ACC112 (cell line): ENCODE measurements around the gene TMEM258.
A peak's percentile ranks its signal among the peaks of the same experiment; 100 is the strongest.

Experiments
- H2AFZ ChIP-seq: fragments of 200-600 bp; sonication (generic); one replicate; pipeline ENCODE4 v1.6.0; 2017; ENCODE audit warnings: antibody characterized with exemption, low read length; ENCODE audit not compliant: unreplicated experiment
- H3K27ac ChIP-seq: fragments of 200-600 bp; sonication (generic); 2 replicates; pipeline ENCODE4 v1.5.1; 2014; ENCODE audit warnings: low read depth, mild to moderate bottlenecking, antibody characterized with exemption, low read length, moderate library complexity
- H3K27me3 ChIP-seq: fragments of 200-600 bp; sonication (generic); 2 replicates; pipeline ENCODE4 v1.6.1; 2014; ENCODE audit warnings: mild to moderate bottlenecking, antibody characterized with exemption, low read length, moderate library complexity, mixed read lengths; ENCODE audit not compliant: insufficient read depth
- H3K36me3 ChIP-seq: fragments of 200-600 bp; sonication (generic); 2 replicates; pipeline ENCODE4 v1.6.1; 2016; ENCODE audit warnings: mild to moderate bottlenecking, antibody characterized with exemption, low read length, moderate library complexity, mixed read lengths; ENCODE audit not compliant: insufficient read depth
- H3K4me1 ChIP-seq: fragments of 200-600 bp; sonication (generic); one replicate; pipeline ENCODE4 v1.6.1; 2016; ENCODE audit warnings: low read length, mixed read lengths; ENCODE audit not compliant: insufficient read depth, unreplicated experiment, control insufficient read depth
- H3K4me3 ChIP-seq: fragments of 200-600 bp; sonication (generic); 2 replicates; pipeline ENCODE4 v1.5.1; 2014; ENCODE audit warnings: mild to moderate bottlenecking, low read depth, low read length
- H3K79me2 ChIP-seq: fragments of 200-600 bp; sonication (generic); one replicate; pipeline ENCODE4 v1.6.0; 2016; ENCODE audit warnings: low read length; ENCODE audit not compliant: control insufficient read depth, unreplicated experiment, insufficient read depth

TMEM258 gene

DNA sequence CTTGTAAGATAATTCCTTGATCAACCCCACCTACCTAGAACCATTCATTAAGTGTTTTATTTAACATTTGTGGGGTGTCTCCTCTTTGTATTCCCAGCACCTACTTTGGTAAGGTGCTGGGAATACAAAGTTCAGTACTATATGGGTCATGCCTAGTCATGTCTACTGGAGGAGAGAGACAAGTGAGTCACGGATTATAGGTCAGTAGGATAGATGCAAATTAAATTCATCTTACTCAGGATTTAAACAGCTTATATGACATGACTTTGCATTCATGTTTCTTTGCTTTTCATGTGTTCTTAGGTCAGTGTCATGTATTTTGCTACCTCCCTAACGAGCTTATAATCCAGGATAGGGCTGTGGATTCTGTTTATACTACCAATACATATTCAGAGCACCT lies 27.8 kb upstream of the TMEM258 start:
- Histone ChIP-seq H2AFZ (no peak overlapping the region), H3K4me3 (no peak overlapping the region), H3K79me2 (peaks cover 6% of the 10 kb centered on the region), H3K27me3 (no peaks in the 10 kb centered on the region), H3K36me3 (no peaks in the 10 kb centered on the region), H3K27ac (peak overlapping the region; percentile 54), H3K4me1 (peaks cover 32% of the 10 kb centered on the region)

DNA sequence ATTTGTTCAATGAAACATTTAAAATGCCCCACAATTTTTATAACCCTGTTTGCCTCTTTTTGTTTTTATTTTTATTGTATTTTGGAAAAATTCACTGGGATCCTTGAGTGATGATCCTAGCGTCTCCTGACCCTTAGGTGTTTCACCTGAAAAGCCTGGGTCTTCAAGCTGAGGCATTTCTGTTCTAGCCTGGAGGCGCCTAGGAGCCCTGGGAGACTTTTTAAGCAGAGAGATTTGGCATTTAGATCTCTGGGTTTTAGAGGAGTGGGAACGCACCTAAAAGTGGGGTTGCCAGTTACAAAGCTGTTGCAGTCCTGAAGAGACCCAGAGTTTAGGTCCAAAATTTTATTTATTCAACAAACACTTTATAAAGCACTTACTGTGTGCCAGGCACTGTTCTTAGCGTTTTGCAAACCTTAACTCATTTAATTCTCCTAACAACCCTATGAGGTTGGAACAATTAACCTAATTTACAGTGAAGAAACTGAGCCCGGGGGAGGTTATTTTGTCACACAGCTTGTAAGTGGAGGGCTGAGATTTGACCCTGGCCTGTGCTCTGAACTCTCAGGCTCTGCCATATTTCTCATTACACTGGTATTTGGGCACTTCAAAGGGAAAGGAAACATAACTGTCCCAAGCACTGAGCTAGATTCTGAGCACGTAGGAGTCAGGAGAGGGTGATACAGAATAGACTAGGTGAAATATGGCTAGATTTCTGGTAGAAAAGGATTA lies 25.2 kb upstream of the TMEM258 start:
- Histone ChIP-seq H3K4me1 (peaks cover 32% of the 10 kb centered on the region), H3K27ac (peak overlapping the region; percentile 65), H3K4me3 (peak overlapping the region; percentile 89), H2AFZ (peak overlapping the region; percentile 85), H3K27me3 (no peaks in the 10 kb centered on the region), H3K36me3 (0 out of 2 replicates have a peak, but pooled peaks cover 16% of the 10 kb centered on the region), H3K79me2 (peaks cover 12% of the 10 kb centered on the region)

- peak within 1 kb of the TSS; percentile 89 for H3K4me3 ChIP-seq
- H3K27me3 ChIP-seq: no peaks in the 10 kb centered on the region
- H3K4me1 ChIP-seq: peaks cover 32% of the 10 kb centered on the region
- H3K36me3 ChIP-seq: 0 out of 2 replicates have a peak, but pooled peaks cover 21% of the 10 kb centered on the region
- peak within 1 kb of the TSS; percentile 77 for H3K27ac ChIP-seq
- peaks cover 12% of the 10 kb centered on the region for H3K79me2 ChIP-seq
- H2AFZ ChIP-seq: peak within 1 kb of the TSS; percentile 85
Measured at GRCh38 chr11:61816736-61817455, 24.5 kb upstream of the TMEM258 start, which contains the start of gene FADS1. Gene FADS1 (minus strand): TSS chr11:61817003. CDS start chr11:61816929, 74 bp downstream.

DNA sequence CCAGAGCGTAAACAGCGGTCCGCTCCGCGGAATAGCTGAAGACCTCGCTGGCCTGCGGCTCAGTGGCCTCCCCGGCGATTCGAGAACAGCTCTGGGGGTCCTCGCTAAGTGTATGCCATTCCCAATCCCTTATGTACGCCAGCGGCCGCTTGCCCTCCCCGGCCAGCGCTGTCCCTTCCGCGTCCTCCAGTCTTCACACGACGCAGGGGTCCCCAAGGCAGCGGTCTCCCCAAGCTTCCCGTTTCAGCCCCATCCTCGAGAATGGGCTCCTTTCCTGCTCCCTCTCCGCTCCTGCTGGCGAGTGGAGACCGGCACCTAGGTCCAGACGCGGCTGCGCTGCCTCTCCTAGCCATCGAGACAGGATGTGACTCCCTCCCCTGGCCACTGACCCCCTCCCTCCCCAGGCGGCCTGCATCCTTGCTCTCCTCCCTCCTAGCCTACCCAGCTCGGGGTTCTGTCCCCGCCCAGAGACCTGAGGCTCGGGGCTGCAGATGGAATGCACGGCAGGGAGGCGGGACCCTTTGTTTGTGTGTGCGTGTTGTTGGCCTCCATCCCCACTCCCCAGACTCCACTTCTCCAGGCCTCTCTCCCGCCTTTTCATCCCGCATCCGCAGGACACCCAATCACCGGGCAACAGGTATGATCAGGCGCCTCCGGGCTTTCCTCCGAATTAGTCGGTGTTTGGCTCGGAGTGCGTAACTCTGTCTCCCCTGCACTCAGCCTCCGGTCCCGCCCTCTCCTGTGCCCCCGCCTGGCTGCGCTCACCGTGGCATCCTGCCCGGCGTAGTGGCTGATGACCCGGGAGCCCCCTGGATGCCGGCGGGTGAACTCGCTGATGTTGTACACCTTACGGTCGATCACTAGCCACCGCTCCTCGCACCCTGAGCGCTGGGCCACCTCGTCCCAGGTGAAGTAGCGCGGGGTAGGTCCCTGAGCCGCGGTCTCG lies 23.7 kb upstream of the TMEM258 start:
- H3K4me1 ChIP-seq: peaks cover 27% of the 10 kb centered on the region
- peak overlapping the region; percentile 89 for H3K4me3 ChIP-seq
- 0 out of 2 replicates have a peak, but pooled peaks cover 25% of the 10 kb centered on the region for H3K36me3 ChIP-seq
- no peak overlapping the region for H2AFZ ChIP-seq
- H3K27ac ChIP-seq: peak overlapping the region; percentile 77
- peaks cover 12% of the 10 kb centered on the region for H3K79me2 ChIP-seq
- no peaks in the 10 kb centered on the region for H3K27me3 ChIP-seq

GRCh38 chr11:61814958-61815789 lies 22.8 kb upstream of the TMEM258 start:
- Histone ChIP-seq H2AFZ (peak overlapping the region; percentile 91), H3K36me3 (peaks cover 31% of the 10 kb centered on the region; the same call in 1 of the 2 replicates), H3K27ac (peak overlapping the region; percentile 77)

GRCh38 chr11:61814247-61814957 lies 22.0 kb upstream of the TMEM258 start:
- Histone ChIP-seq H3K4me3 (peak overlapping the region; percentile 89), H3K79me2 (peaks cover 12% of the 10 kb centered on the region), H3K27ac (peak overlapping the region; percentile 70), H2AFZ (peak overlapping the region; percentile 91), H3K36me3 (peaks cover 39% of the 10 kb centered on the region), H3K27me3 (no peaks in the 10 kb centered on the region), H3K4me1 (peaks cover 13% of the 10 kb centered on the region)

More at GRCh38 chr11:61814958-61815789, 22.8 kb upstream of the TMEM258 start:
- Histone ChIP-seq H3K4me3 (peak overlapping the region; percentile 89), H3K79me2 (peaks cover 12% of the 10 kb centered on the region), H3K27me3 (no peaks in the 10 kb centered on the region), H3K4me1 (peaks cover 19% of the 10 kb centered on the region)

- Histone ChIP-seq H3K36me3 (peaks cover 45% of the 10 kb centered on the region), H3K4me1 (peaks cover 6% of the 10 kb centered on the region), H3K27ac (no peak overlapping the region), H3K27me3 (no peaks in the 10 kb centered on the region), H3K79me2 (peaks cover 12% of the 10 kb centered on the region), H2AFZ (no peak overlapping the region), H3K4me3 (no peak overlapping the region)
Measured at GRCh38 chr11:61812736-61813411, 20.5 kb upstream of the TMEM258 start.

- Histone ChIP-seq H3K79me2 (peaks cover 10% of the 10 kb centered on the region), H3K4me3 (no peak overlapping the region), H3K4me1 (no peaks in the 10 kb centered on the region), H3K36me3 (peaks cover 50% of the 10 kb centered on the region), H2AFZ (no peak overlapping the region), H3K27me3 (no peaks in the 10 kb centered on the region), H3K27ac (no peak overlapping the region)
Measured at GRCh38 chr11:61811831-61812230, 19.4 kb upstream of the TMEM258 start.

DNA sequence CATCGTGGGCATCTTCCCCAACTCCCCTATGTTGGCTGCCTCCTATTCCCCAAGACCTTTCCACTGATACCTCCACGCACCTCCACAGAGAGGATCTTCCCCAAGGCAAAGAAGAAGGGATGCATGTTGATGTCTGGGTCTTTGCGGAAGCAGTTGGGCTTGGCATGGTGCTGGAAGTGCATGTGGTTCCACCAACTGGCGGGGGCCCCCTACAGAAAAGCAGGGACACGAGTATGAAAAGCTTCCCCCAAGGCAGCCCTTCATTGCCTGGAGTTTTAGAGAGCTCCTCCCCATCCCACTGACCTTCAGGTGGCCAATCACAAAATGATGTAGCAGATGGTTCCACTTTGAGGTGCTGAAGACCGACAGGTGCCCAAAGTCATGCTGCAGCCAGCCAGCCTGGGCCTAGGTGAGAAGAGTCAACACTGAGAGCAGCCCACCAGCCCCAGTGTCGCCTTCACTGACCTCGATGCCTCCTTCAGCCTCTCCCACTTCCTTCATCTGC lies 18.3 kb upstream of the TMEM258 start:
- Histone ChIP-seq H2AFZ (no peak overlapping the region), H3K36me3 (peaks cover 50% of the 10 kb centered on the region), H3K4me3 (no peak overlapping the region), H3K27me3 (no peaks in the 10 kb centered on the region), H3K4me1 (no peaks in the 10 kb centered on the region), H3K27ac (no peak overlapping the region), H3K79me2 (peaks cover 10% of the 10 kb centered on the region)
